HuH-7.5 (cell line): ENCODE measurements around the gene CCDC175.
A peak's percentile ranks its signal among the peaks of the same experiment; 100 is the strongest.

Experiments
- DNase-seq: peaks from one replicate; pipeline ENCODE4 v3.0.0; 2011; ENCODE audit warnings: low spot score

Gene CCDC175

GRCh38 chr14:59482541-59483331 is 93.9 kb downstream of the CCDC175 start:
- DNase-seq: no peak

DNA sequence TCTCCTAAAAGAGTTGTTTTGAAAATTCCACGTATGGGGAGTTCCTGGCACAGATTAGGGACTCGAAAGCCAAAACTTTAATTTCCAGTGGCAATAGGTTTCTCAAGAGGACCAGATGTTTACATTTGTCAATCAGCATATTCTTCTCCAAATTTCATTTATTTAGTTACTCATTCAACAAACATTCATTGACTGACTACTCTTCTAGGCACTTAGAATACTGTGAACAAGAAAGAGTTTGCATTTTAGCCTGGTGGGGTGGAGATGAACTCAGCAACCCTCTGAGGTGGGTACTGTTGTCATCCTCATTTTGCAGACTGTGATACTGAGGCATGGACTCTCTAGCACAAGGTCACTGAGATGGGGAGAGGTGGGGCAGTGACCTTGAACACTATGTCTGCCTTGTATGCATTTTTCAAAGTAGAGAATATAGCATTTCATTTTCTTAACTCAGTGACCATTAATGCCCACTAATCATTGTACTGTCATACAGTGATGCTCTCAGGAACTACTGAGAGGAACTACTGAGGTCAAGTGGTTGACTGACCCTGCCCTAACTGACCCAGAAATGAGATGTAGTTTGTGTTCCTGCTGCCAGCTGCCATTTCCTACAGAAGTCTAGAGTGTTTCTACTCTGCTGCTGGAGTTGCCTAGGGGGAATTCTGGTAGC is 94.6 kb downstream of the CCDC175 start:
- DNase-seq: no peak

GRCh38 chr14:59481407-59481806 is 95.2 kb downstream of the CCDC175 start:
- DNase-seq: no peak

GRCh38 chr14:59480166-59480565 is 96.4 kb downstream of the CCDC175 start:
- no peak for DNase-seq

- no peak for DNase-seq
These were observed 98.1 kb downstream of the CCDC175 start for GRCh38 chr14:59478540-59478939.

DNA sequence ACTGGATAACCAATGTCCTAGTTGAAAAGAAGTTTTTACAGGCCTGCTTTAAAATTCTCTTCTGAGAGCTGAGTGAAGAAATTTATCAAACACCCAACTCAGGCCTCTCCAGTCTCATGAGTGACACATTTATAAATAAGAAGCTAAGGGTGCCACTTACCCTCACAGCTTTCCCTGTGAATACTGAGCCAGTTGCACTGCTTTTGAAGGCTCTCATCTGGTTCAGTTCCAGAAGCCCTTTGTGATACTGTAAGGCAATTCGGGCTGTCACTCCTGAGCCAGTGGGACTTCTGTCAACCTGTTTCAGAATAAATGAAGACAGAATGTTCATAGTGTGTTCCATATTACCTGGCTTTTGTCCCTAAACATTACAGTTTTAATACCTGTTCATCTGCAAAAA is 100.9 kb downstream of the CCDC175 start:
- DNase-seq: no peak

GRCh38 chr14:59474172-59474571 is 102.4 kb downstream of the CCDC175 start:
- DNase-seq: no peak

DNA sequence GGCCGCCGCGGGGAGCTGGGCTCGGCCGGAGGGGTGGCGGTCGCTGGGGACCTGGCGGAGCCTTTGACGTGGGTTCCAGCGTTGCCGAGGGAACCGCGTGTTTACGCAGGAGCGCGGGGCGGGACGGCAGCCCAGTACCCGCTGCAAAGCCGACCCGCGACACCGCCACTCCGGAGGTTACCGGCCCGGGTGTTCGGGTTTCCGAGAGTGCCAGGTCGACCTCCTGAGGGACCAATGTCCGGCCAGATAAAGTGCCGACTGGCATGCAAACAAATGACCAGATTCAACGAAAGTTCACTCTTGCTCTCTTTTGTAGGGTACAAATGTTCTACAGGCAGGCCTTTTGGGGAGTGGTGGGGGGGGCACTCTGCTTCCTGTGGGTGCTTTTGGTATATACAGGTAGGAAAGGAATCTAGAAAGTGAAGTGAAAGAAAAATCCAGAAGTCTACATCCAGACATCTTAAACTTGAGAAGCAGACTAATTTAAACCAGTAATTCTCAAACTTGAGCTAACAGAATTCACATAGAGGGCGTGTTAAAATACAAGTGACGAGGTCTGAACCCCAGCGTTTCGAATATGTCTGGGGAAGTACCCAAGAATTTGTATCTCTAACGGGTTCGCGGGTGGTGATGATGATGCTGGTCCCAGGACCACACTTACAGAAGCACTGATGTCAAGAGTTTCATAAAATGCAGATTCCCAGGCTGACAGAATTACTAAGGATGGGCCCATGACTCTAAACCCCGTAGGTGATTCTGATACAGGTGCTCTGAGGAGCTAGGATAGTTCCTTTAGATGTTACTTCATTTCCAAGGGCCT is 111.1 kb downstream of the CCDC175 start, which contains the start of gene GPR135:
Gene GPR135 (minus strand): TSS at position 65 of the 820 bp plus-strand sequence. CDS start 154 bp downstream, outside the sequence.
- no peak for DNase-seq

GRCh38 chr14:59464486-59465315 is 111.9 kb downstream of the CCDC175 start:
- peak; percentile 58 for DNase-seq

DNA sequence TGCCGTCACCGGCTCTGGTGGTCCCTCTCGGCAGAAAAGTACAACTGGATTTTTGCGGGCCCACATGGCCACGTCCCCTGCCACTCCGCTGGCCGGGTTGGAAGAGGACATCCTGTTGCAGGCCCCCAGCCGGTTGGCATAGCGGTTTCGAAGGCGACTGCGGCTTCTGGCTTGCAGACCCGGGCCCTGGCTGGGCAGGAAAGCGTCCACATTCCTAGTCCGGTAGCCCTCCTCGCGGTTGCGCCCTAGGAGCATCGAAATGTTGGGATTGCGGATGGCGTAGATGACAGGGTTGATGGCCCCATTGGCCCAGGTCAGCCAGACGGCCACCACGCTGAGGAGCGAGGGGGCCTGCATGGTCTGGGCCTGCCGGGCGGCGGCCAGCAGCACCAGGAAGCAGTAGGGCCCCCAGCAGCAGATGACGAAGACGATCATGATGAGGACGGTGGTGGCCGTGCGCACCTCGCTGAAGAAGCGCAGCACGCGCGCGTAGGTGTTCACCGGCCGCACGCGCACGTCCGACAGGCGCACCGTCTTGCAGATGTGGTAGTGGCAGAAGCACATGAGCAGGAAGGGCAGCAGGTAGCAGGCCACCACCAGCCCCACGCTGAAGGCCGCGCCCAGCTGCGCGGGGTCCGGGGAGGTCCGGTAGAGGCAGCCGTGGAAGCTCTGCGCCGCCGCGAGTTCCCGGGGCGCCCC is 112.7 kb downstream of the CCDC175 start:
- DNase-seq: peak; percentile 33

DNA sequence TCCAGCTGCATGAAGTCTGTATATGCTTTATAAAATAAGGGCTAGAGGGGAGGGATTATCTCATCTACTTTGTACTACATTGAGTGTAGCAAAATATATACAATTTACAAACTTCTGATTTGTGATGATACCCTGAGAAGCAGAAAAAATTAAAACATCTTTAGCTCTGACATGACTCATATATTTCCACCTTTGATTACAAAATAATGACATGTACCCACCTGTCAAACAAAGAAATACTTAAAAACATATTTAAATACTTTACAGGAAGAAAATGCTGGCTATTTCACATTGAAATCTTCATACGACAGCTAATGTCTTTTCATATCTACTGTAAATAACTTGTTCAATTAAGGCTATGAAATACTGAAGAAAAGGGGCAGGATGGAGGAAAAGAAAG is 114.7 kb downstream of the CCDC175 start:
- DNase-seq: no peak

DNA sequence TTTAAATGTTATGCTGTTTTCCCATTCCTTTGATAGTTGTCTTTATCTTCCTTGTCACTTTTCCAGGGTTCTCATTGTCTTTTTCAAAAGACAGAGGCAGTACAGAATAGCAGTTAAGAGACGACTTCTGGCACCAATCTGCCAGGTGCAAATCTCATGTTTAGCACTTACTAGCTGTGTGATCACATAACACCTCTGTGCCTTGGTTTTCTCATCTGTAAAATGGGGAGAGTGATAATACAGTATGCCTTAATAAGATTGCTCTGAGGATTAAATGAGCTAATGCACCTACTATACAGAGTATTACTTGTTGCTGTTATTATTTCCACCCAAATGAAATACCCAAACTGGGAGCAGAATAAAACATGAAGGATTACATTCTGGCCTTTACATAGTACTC is 116.2 kb downstream of the CCDC175 start:
- DNase-seq: no peak

GRCh38 chr14:59458486-59458885 is 118.1 kb downstream of the CCDC175 start:
- DNase-seq: no peak

- no peak for DNase-seq
These were observed 121.2 kb downstream of the CCDC175 start for GRCh38 chr14:59455411-59455810.
